Astrocyte (in vitro differentiated cells and primary cell): ENCODE data around the gene MXD3.

Experiments
- EZH2 ChIP-seq: IDR thresholded peaks from 2 replicates; pipeline ENCODE4 v1.6.1; 2012; ENCODE audit warnings: mild to moderate bottlenecking, low read length, inconsistent platforms; ENCODE audit not compliant: insufficient read depth
- TF ChIP-seq, protein P1 (sequence below): IDR thresholded peaks from 2 replicates; pipeline ENCODE4 v1.5.1; 2011; ENCODE audit warnings: low read depth, mild to moderate bottlenecking, inconsistent platforms, low read length, moderate library complexity; ENCODE audit not compliant: insufficient read depth

DNA sequence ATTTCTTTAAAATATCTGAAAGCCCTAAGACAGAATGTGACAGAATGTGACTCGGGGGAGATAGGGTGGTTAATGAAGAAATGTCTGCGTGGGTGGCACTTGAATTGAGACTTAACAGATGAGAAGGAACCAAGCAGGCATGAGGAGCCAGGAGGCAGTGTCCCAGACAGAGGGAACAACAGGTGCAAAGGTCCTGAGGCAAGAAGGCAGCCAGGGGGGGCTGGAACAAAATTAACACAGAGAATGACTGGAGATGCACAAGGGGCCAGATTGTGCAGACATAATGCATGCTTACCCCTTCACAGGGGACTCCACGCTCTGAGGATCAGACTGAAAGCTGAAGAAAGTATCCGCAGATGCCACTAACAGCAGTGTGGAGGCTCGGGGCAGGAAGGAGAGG lies 38.1 kb upstream of the MXD3 start:
- TF ChIP-seq, protein P1, sequence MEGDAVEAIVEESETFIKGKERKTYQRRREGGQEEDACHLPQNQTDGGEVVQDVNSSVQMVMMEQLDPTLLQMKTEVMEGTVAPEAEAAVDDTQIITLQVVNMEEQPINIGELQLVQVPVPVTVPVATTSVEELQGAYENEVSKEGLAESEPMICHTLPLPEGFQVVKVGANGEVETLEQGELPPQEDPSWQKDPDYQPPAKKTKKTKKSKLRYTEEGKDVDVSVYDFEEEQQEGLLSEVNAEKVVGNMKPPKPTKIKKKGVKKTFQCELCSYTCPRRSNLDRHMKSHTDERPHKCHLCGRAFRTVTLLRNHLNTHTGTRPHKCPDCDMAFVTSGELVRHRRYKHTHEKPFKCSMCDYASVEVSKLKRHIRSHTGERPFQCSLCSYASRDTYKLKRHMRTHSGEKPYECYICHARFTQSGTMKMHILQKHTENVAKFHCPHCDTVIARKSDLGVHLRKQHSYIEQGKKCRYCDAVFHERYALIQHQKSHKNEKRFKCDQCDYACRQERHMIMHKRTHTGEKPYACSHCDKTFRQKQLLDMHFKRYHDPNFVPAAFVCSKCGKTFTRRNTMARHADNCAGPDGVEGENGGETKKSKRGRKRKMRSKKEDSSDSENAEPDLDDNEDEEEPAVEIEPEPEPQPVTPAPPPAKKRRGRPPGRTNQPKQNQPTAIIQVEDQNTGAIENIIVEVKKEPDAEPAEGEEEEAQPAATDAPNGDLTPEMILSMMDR = no peak
- TF ChIP-seq EZH2 = no peak
